D341Med (cell line): ENCODE results near the gene UROD.
"Not testable (repeated sequence)": the region's sequence is repeated elsewhere in the genome, so short reads cannot be mapped to it uniquely, and the experiment has no call there.

Experiments used
- DNase-seq: peaks from one replicate; pipeline ENCODE4 v3.0.0; 2012; ENCODE audit warnings: low spot score

The UROD gene

GRCh38 chr1:45040297-45040696 is 28.2 kb downstream of the UROD start:
- DNase-seq: no peak

- no peak for DNase-seq
Observed at GRCh38 chr1:45043094-45043493, 31.0 kb downstream of the UROD start.

GRCh38 chr1:45044916-45045315 is 32.9 kb downstream of the UROD start:
- DNase-seq: no peak

- DNase-seq: no peak
Observed at GRCh38 chr1:45047032-45047431, 35.0 kb downstream of the UROD start.

- no peak for DNase-seq
Observed at GRCh38 chr1:45051005-45051772, 39.1 kb downstream of the UROD start.

GRCh38 chr1:45057542-45057941 is 45.5 kb downstream of the UROD start:
- DNase-seq: no peak

- DNase-seq: no peak
Observed at GRCh38 chr1:45059829-45060228, 47.8 kb downstream of the UROD start.

GRCh38 chr1:45062463-45062862 is 50.4 kb downstream of the UROD start:
- DNase-seq: not testable (repeated sequence)

- no peak for DNase-seq
Observed at GRCh38 chr1:45065083-45065482, 53.0 kb downstream of the UROD start.
